ENCODE data around the gene FOXP2. TPM values are rescaled to one million over a fixed set of nuclear protein-coding genes. Genes with fewer than 3 reads are reported as not detected.

The FOXP2 gene
- total RNA-seq, 1 experiment from 2014 or later, result not detected

GRCh38 chr7:114740095-114740494 lies 325.5 kb downstream of the FOXP2 start:
- ChIA-PET POLR2A (no interaction called here), CTCF (no interaction called here)
- Histone ChIP-seq H3K9me3 (no peaks in the 10 kb centered on the region), H3K4me3 (ENCODE audit: low read depth, low read length) (no peak overlapping the region), H3K4me1 (no peaks in the 10 kb centered on the region), H3K36me3 (ENCODE audit: control insufficient read depth, insufficient read depth, low read length) (no peaks in the 10 kb centered on the region), H3K27me3 (replicated peaks; ENCODE audit: control insufficient read depth, insufficient read depth, low read length) (no peaks in the 10 kb centered on the region)
- Mint-ChIP-seq H3K4me3 (ENCODE audit: unreplicated experiment) (no peak overlapping the region), H3K9me3 (ENCODE audit: unreplicated experiment) (no peaks in the 10 kb centered on the region), H3K36me3 (ENCODE audit: insufficient read depth, unreplicated experiment) (no peaks in the 10 kb centered on the region), H3K27ac (ENCODE audit: unreplicated experiment) (no peak overlapping the region), H3K4me1 (ENCODE audit: low read depth, unreplicated experiment) (no peaks in the 10 kb centered on the region), H3K27me3 (ENCODE audit: insufficient read depth, unreplicated experiment) (peaks cover 2% of the 10 kb centered on the region)
- no TSS peak for BruUV-seq (replicated peaks)
- DNase-seq, result no peak
- intact Hi-C loops (cut with micrococcal nuclease; ENCODE audit: unreplicated experiment), result no loop called here
- no peak for TF ChIP-seq CTCF (IDR thresholded peaks at IDR 0.05; ENCODE audit: insufficient read depth in 1 of 2, low read depth in 1 of 2, low read length in 1 of 2, severe bottlenecking in 1 of 2, unreplicated experiment in 1 of 2)

- Mint-ChIP-seq H3K4me1 (ENCODE audit: low read depth, unreplicated experiment) (no peaks in the 10 kb centered on the region), H3K36me3 (ENCODE audit: insufficient read depth, unreplicated experiment) (no peaks in the 10 kb centered on the region), H3K27ac (ENCODE audit: unreplicated experiment) (no peak overlapping the region), H3K9me3 (ENCODE audit: unreplicated experiment) (no peaks in the 10 kb centered on the region), H3K27me3 (ENCODE audit: insufficient read depth, unreplicated experiment) (peaks cover 2% of the 10 kb centered on the region), H3K4me3 (ENCODE audit: unreplicated experiment) (no peak overlapping the region)
- intact Hi-C loops (cut with micrococcal nuclease; ENCODE audit: unreplicated experiment), result no loop called here
- Histone ChIP-seq H3K27me3 (replicated peaks; ENCODE audit: control insufficient read depth, insufficient read depth, low read length) (no peaks in the 10 kb centered on the region), H3K4me1 (no peaks in the 10 kb centered on the region), H3K4me3 (ENCODE audit: low read depth, low read length) (no peak overlapping the region), H3K36me3 (ENCODE audit: control insufficient read depth, insufficient read depth, low read length) (no peaks in the 10 kb centered on the region), H3K9me3 (no peaks in the 10 kb centered on the region)
- ChIA-PET POLR2A (no interaction called here), CTCF (no interaction called here)
- no TSS peak for BruUV-seq (replicated peaks)
- TF ChIP-seq CTCF (IDR thresholded peaks at IDR 0.05; ENCODE audit: insufficient read depth in 1 of 2, low read depth in 1 of 2, low read length in 1 of 2, severe bottlenecking in 1 of 2, unreplicated experiment in 1 of 2), result no peak
- DNase-seq, result no peak
Measured at GRCh38 chr7:114740941-114741340, 326.3 kb downstream of the FOXP2 start.

- Mint-ChIP-seq H3K27me3 (ENCODE audit: insufficient read depth, unreplicated experiment) (peaks cover 2% of the 10 kb centered on the region), H3K9me3 (ENCODE audit: unreplicated experiment) (no peaks in the 10 kb centered on the region), H3K36me3 (ENCODE audit: insufficient read depth, unreplicated experiment) (no peaks in the 10 kb centered on the region), H3K27ac (ENCODE audit: unreplicated experiment) (no peak overlapping the region), H3K4me3 (ENCODE audit: unreplicated experiment) (no peak overlapping the region), H3K4me1 (ENCODE audit: low read depth, unreplicated experiment) (no peaks in the 10 kb centered on the region)
- Histone ChIP-seq H3K27me3 (replicated peaks; ENCODE audit: control insufficient read depth, insufficient read depth, low read length) (no peaks in the 10 kb centered on the region), H3K9me3 (no peaks in the 10 kb centered on the region), H3K4me1 (no peaks in the 10 kb centered on the region), H3K36me3 (ENCODE audit: control insufficient read depth, insufficient read depth, low read length) (no peaks in the 10 kb centered on the region), H3K4me3 (ENCODE audit: low read depth, low read length) (no peak overlapping the region)
- POLR2A ChIA-PET, result no interaction called here
- CTCF ChIA-PET, result no interaction called here
- DNase-seq, result no peak
- no TSS peak for BruUV-seq (replicated peaks)
- intact Hi-C loops (cut with micrococcal nuclease; ENCODE audit: unreplicated experiment), result no loop called here
- no peak for TF ChIP-seq CTCF (IDR thresholded peaks at IDR 0.05; ENCODE audit: insufficient read depth in 1 of 2, low read depth in 1 of 2, low read length in 1 of 2, severe bottlenecking in 1 of 2, unreplicated experiment in 1 of 2)
Measured at GRCh38 chr7:114741911-114742310, 327.3 kb downstream of the FOXP2 start.

Small RNAs within 50 kb of the gene (microRNA-seq; reads per million reads assigned to microRNA genes)
- not detected for gene MIR3666

Measured in Caco-2 (cell line).